ENCODE results near the gene TSTD2.
A peak's percentile ranks its signal among the peaks of the same experiment; 100 is the strongest.
"Not testable (repeated sequence)": the region's sequence is repeated elsewhere in the genome, so short reads cannot be mapped to it uniquely, and the experiment has no call there.

Gene TSTD2

GRCh38 chr9:97581590-97581989, 51.6 kb downstream of the TSTD2 start:
- not testable (repeated sequence) for DNase-seq

- no peak for DNase-seq
Measured at GRCh38 chr9:97579914-97580313, 53.3 kb downstream of the TSTD2 start.

- no peak for DNase-seq
Measured at GRCh38 chr9:97578846-97579245, 54.3 kb downstream of the TSTD2 start.

- DNase-seq: no peak
Measured at GRCh38 chr9:97577051-97577450, 56.1 kb downstream of the TSTD2 start.

GRCh38 chr9:97575673-97576200, 57.4 kb downstream of the TSTD2 start:
- DNase-seq: no peak

- peak; percentile 24 for DNase-seq
Measured at GRCh38 chr9:97574921-97575672, 58.1 kb downstream of the TSTD2 start.

GRCh38 chr9:97574101-97574571, 59.0 kb downstream of the TSTD2 start:
- DNase-seq: not testable (repeated sequence)

GRCh38 chr9:97573482-97574073, 59.6 kb downstream of the TSTD2 start:
- no peak for DNase-seq

GRCh38 chr9:97572892-97573365, 60.2 kb downstream of the TSTD2 start:
- no peak for DNase-seq

GRCh38 chr9:97572196-97572891, 60.8 kb downstream of the TSTD2 start:
- DNase-seq: no peak

GRCh38 chr9:97571664-97572063, 61.5 kb downstream of the TSTD2 start:
- no peak for DNase-seq

- no peak for DNase-seq
Measured at GRCh38 chr9:97570899-97571298, 62.3 kb downstream of the TSTD2 start.

- DNase-seq: no peak
Measured at GRCh38 chr9:97568461-97569275, 64.5 kb downstream of the TSTD2 start.

- no peak for DNase-seq
Measured at GRCh38 chr9:97567894-97568202, 65.3 kb downstream of the TSTD2 start.

GRCh38 chr9:97567182-97567893, 65.8 kb downstream of the TSTD2 start:
- DNase-seq: no peak

- DNase-seq: no peak
Measured at GRCh38 chr9:97565262-97565661, 67.9 kb downstream of the TSTD2 start.

- no peak for DNase-seq
Measured at GRCh38 chr9:97564291-97565175, 68.6 kb downstream of the TSTD2 start.

- no peak for DNase-seq
Measured at GRCh38 chr9:97563458-97564135, 69.6 kb downstream of the TSTD2 start.

GRCh38 chr9:97562542-97562941, 70.6 kb downstream of the TSTD2 start:
- no peak for DNase-seq

- no peak for DNase-seq
Measured at GRCh38 chr9:97561501-97561900, 71.7 kb downstream of the TSTD2 start.

All from activated CD4-positive, alpha-beta T cell treated with anti-CD3 and anti-CD28 coated beads, Interleukin-10, Interleukin-2, amounts not matched to agents 100 ng/mL and 50 ng/mL, durations not matched to agents 16 hours and 8 hours (primary cell).